ENCODE data around the gene ADGRA1.
"Not testable (repeated sequence)": the region's sequence is repeated elsewhere in the genome, so short reads cannot be mapped to it uniquely, and the experiment has no call there.

ADGRA1 gene

GRCh38 chr10:133102415-133103095 lies 14.8 kb downstream of the ADGRA1 start:
- Histone ChIP-seq H3K9me3 (ENCODE audit: control insufficient read depth, insufficient read depth, low read length) (no peaks in the 10 kb centered on the region), H3K9ac (ENCODE audit: low read depth, low read length) (no peak overlapping the region), H3K27me3 (ENCODE audit: control insufficient read depth, insufficient read depth, low read length) (no peaks in the 10 kb centered on the region), H3K4me3 (ENCODE audit: low read depth, low read length) (no peak overlapping the region), H3K4me1 (ENCODE audit: control insufficient read depth, insufficient read depth, low read length) (peaks cover 2% of the 10 kb centered on the region), H3K36me3 (ENCODE audit: control insufficient read depth, insufficient read depth, low read length) (no peaks in the 10 kb centered on the region)

GRCh38 chr10:133103311-133103910 lies 15.7 kb downstream of the ADGRA1 start:
- no peak overlapping the region for H3K4me3 ChIP-seq (ENCODE audit: low read depth, low read length)
- no peaks in the 10 kb centered on the region for H3K27me3 ChIP-seq (ENCODE audit: control insufficient read depth, insufficient read depth, low read length)
- H3K4me1 ChIP-seq (ENCODE audit: control insufficient read depth, insufficient read depth, low read length): peaks cover 2% of the 10 kb centered on the region
- H3K9me3 ChIP-seq (ENCODE audit: control insufficient read depth, insufficient read depth, low read length): peaks cover 4% of the 10 kb centered on the region
- H3K36me3 ChIP-seq (ENCODE audit: control insufficient read depth, insufficient read depth, low read length): no peaks in the 10 kb centered on the region
- no peak overlapping the region for H3K9ac ChIP-seq (ENCODE audit: low read depth, low read length)

GRCh38 chr10:133104068-133104962 lies 16.6 kb downstream of the ADGRA1 start:
- H3K27me3 ChIP-seq (ENCODE audit: control insufficient read depth, insufficient read depth, low read length): no peaks in the 10 kb centered on the region
- H3K4me3 ChIP-seq (ENCODE audit: low read depth, low read length): no peak overlapping the region
- H3K36me3 ChIP-seq (ENCODE audit: control insufficient read depth, insufficient read depth, low read length): no peaks in the 10 kb centered on the region
- peaks cover 4% of the 10 kb centered on the region for H3K9me3 ChIP-seq (ENCODE audit: control insufficient read depth, insufficient read depth, low read length)
- H3K4me1 ChIP-seq (ENCODE audit: control insufficient read depth, insufficient read depth, low read length): peaks cover 2% of the 10 kb centered on the region
- H3K9ac ChIP-seq (ENCODE audit: low read depth, low read length): no peak overlapping the region

GRCh38 chr10:133104963-133105640 lies 17.4 kb downstream of the ADGRA1 start:
- Histone ChIP-seq H3K36me3 (ENCODE audit: control insufficient read depth, insufficient read depth, low read length) (no peaks in the 10 kb centered on the region), H3K27me3 (ENCODE audit: control insufficient read depth, insufficient read depth, low read length) (no peaks in the 10 kb centered on the region), H3K9ac (ENCODE audit: low read depth, low read length) (no peak overlapping the region), H3K9me3 (ENCODE audit: control insufficient read depth, insufficient read depth, low read length) (peaks cover 4% of the 10 kb centered on the region), H3K4me1 (ENCODE audit: control insufficient read depth, insufficient read depth, low read length) (peaks cover 2% of the 10 kb centered on the region), H3K4me3 (ENCODE audit: low read depth, low read length) (no peak overlapping the region)

- H3K9me3 ChIP-seq (ENCODE audit: control insufficient read depth, insufficient read depth, low read length): peaks cover 4% of the 10 kb centered on the region
- H3K4me3 ChIP-seq (ENCODE audit: low read depth, low read length): no peak overlapping the region
- no peaks in the 10 kb centered on the region for H3K4me1 ChIP-seq (ENCODE audit: control insufficient read depth, insufficient read depth, low read length)
- H3K9ac ChIP-seq (ENCODE audit: low read depth, low read length): no peak overlapping the region
- H3K27me3 ChIP-seq (ENCODE audit: control insufficient read depth, insufficient read depth, low read length): no peaks in the 10 kb centered on the region
- no peaks in the 10 kb centered on the region for H3K36me3 ChIP-seq (ENCODE audit: control insufficient read depth, insufficient read depth, low read length)
These were observed 18.1 kb downstream of the ADGRA1 start for GRCh38 chr10:133105686-133106390.

GRCh38 chr10:133106516-133106915 lies 18.8 kb downstream of the ADGRA1 start:
- no peaks in the 10 kb centered on the region for H3K27me3 ChIP-seq (ENCODE audit: control insufficient read depth, insufficient read depth, low read length)
- no peaks in the 10 kb centered on the region for H3K36me3 ChIP-seq (ENCODE audit: control insufficient read depth, insufficient read depth, low read length)
- H3K4me3 ChIP-seq (ENCODE audit: low read depth, low read length): no peak overlapping the region
- H3K9me3 ChIP-seq (ENCODE audit: control insufficient read depth, insufficient read depth, low read length): peaks cover 4% of the 10 kb centered on the region
- H3K9ac ChIP-seq (ENCODE audit: low read depth, low read length): no peak overlapping the region
- no peaks in the 10 kb centered on the region for H3K4me1 ChIP-seq (ENCODE audit: control insufficient read depth, insufficient read depth, low read length)

- Histone ChIP-seq H3K9me3 (ENCODE audit: control insufficient read depth, insufficient read depth, low read length) (peaks cover 4% of the 10 kb centered on the region), H3K36me3 (ENCODE audit: control insufficient read depth, insufficient read depth, low read length) (no peaks in the 10 kb centered on the region), H3K27me3 (ENCODE audit: control insufficient read depth, insufficient read depth, low read length) (no peaks in the 10 kb centered on the region), H3K4me1 (ENCODE audit: control insufficient read depth, insufficient read depth, low read length) (no peaks in the 10 kb centered on the region), H3K4me3 (ENCODE audit: low read depth, low read length) (no peak overlapping the region), H3K9ac (ENCODE audit: low read depth, low read length) (no peak overlapping the region)
These were observed 19.7 kb downstream of the ADGRA1 start for GRCh38 chr10:133107442-133107841.

- no peak overlapping the region for H3K4me3 ChIP-seq (ENCODE audit: low read depth, low read length)
- H3K36me3 ChIP-seq (ENCODE audit: control insufficient read depth, insufficient read depth, low read length): no peaks in the 10 kb centered on the region
- H3K9ac ChIP-seq (ENCODE audit: low read depth, low read length): no peak overlapping the region
- H3K9me3 ChIP-seq (ENCODE audit: control insufficient read depth, insufficient read depth, low read length): peaks cover 4% of the 10 kb centered on the region
- no peaks in the 10 kb centered on the region for H3K27me3 ChIP-seq (ENCODE audit: control insufficient read depth, insufficient read depth, low read length)
- H3K4me1 ChIP-seq (ENCODE audit: control insufficient read depth, insufficient read depth, low read length): no peaks in the 10 kb centered on the region
These were observed 22.0 kb downstream of the ADGRA1 start for GRCh38 chr10:133109711-133110110.

GRCh38 chr10:133110133-133110532 lies 22.4 kb downstream of the ADGRA1 start:
- no peaks in the 10 kb centered on the region for H3K4me1 ChIP-seq (ENCODE audit: control insufficient read depth, insufficient read depth, low read length)
- no peak overlapping the region for H3K4me3 ChIP-seq (ENCODE audit: low read depth, low read length)
- H3K36me3 ChIP-seq (ENCODE audit: control insufficient read depth, insufficient read depth, low read length): no peaks in the 10 kb centered on the region
- H3K9ac ChIP-seq (ENCODE audit: low read depth, low read length): no peak overlapping the region
- H3K9me3 ChIP-seq (ENCODE audit: control insufficient read depth, insufficient read depth, low read length): peaks cover 4% of the 10 kb centered on the region
- H3K27me3 ChIP-seq (ENCODE audit: control insufficient read depth, insufficient read depth, low read length): no peaks in the 10 kb centered on the region

GRCh38 chr10:133110609-133111275 lies 23.0 kb downstream of the ADGRA1 start:
- no peak overlapping the region for H3K4me3 ChIP-seq (ENCODE audit: low read depth, low read length)
- H3K27me3 ChIP-seq (ENCODE audit: control insufficient read depth, insufficient read depth, low read length): no peaks in the 10 kb centered on the region
- no peaks in the 10 kb centered on the region for H3K36me3 ChIP-seq (ENCODE audit: control insufficient read depth, insufficient read depth, low read length)
- no peak overlapping the region for H3K9ac ChIP-seq (ENCODE audit: low read depth, low read length)
- peaks cover 4% of the 10 kb centered on the region for H3K9me3 ChIP-seq (ENCODE audit: control insufficient read depth, insufficient read depth, low read length)
- no peaks in the 10 kb centered on the region for H3K4me1 ChIP-seq (ENCODE audit: control insufficient read depth, insufficient read depth, low read length)

- H3K4me1 ChIP-seq (ENCODE audit: control insufficient read depth, insufficient read depth, low read length); H3K4me3 ChIP-seq (ENCODE audit: low read depth, low read length); H3K27me3 ChIP-seq (ENCODE audit: control insufficient read depth, insufficient read depth, low read length); H3K36me3 ChIP-seq (ENCODE audit: control insufficient read depth, insufficient read depth, low read length); H3K9me3 ChIP-seq (ENCODE audit: control insufficient read depth, insufficient read depth, low read length); H3K9ac ChIP-seq (ENCODE audit: low read depth, low read length): not testable (repeated sequence)
These were observed 23.9 kb downstream of the ADGRA1 start for GRCh38 chr10:133111640-133112039.

All from iPS-15b (cell line).